ENCODE results near the gene SH3GL1. TPM values are rescaled to one million over a fixed set of nuclear protein-coding genes. Genes with fewer than 3 reads are reported as not detected.

The SH3GL1 gene
- total and polyA plus RNA-seq, 2 experiments from 2014 or later = 81.7 to 114 TPM

- H3K27me3 ChIP-seq = no peaks in the 10 kb centered on the region
- no peak for TF ChIP-seq EZH2 (IDR thresholded peaks at IDR 0.05; ENCODE audit: borderline replicate concordance)
- no peak for TF ChIP-seq CTCF (IDR thresholded peaks at IDR 0.05; ENCODE audit: poor library complexity)
- TF ChIP-seq EZH2phosphoT487 (IDR thresholded peaks at IDR 0.05; ENCODE audit: low read depth, severe bottlenecking, unreplicated experiment) = no peak
- H4K20me1 ChIP-seq (ENCODE audit: insufficient read depth, poor library complexity, severe bottlenecking) = peaks cover 38% of the 10 kb centered on the region
- DNase-seq (ENCODE audit: low spot score) = no peak
- H3K4me2 ChIP-seq = peak overlapping the region; percentile 54
- WGBS (ENCODE audit: low lambda C conversion rate, missing lambda C conversion rate) = 85% methylated on average over 24 of the region's 25 CpGs
- peak overlapping the region; percentile 97 for H3K27ac ChIP-seq
- no peak overlapping the region for H2AFZ ChIP-seq
- H3K9me2 ChIP-seq (replicated peaks; ENCODE audit: insufficient read depth) = no peaks in the 10 kb centered on the region
- peaks cover 90% of the 10 kb centered on the region for H3K79me2 ChIP-seq
- H3K9me3 ChIP-seq (ENCODE audit: low read depth) = no peaks in the 10 kb centered on the region
- no peak overlapping the region for H3K4me3 ChIP-seq
- H3K4me1 ChIP-seq (ENCODE audit: insufficient read depth) = peaks cover 63% of the 10 kb centered on the region
- no peaks in the 10 kb centered on the region for H3K36me3 ChIP-seq (replicated peaks; ENCODE audit: insufficient read depth, low read depth)
Observed at GRCh38 chr19:4373601-4374497, 26.5 kb downstream of the SH3GL1 start.

- Histone ChIP-seq H3K27ac (peak overlapping the region; percentile 97), H4K20me1 (ENCODE audit: insufficient read depth, poor library complexity, severe bottlenecking) (peaks cover 36% of the 10 kb centered on the region), H3K4me1 (ENCODE audit: insufficient read depth) (peaks cover 64% of the 10 kb centered on the region)
Observed at GRCh38 chr19:4373013-4373367, 27.4 kb downstream of the SH3GL1 start.

GRCh38 chr19:4372165-4373012 lies 28.0 kb downstream of the SH3GL1 start:
- H3K27me3 ChIP-seq = no peaks in the 10 kb centered on the region
- H3K9me2 ChIP-seq (replicated peaks; ENCODE audit: insufficient read depth) = no peaks in the 10 kb centered on the region
- H3K4me1 ChIP-seq (ENCODE audit: insufficient read depth) = peaks cover 62% of the 10 kb centered on the region
- no peak for DNase-seq (ENCODE audit: low spot score)
- no peaks in the 10 kb centered on the region for H3K9me3 ChIP-seq (ENCODE audit: low read depth)
- H3K4me3 ChIP-seq = no peak overlapping the region
- H3K4me2 ChIP-seq = no peak overlapping the region
- TF ChIP-seq CTCF (IDR thresholded peaks at IDR 0.05; ENCODE audit: poor library complexity) (no peak), EZH2phosphoT487 (IDR thresholded peaks at IDR 0.05; ENCODE audit: low read depth, severe bottlenecking, unreplicated experiment) (no peak), EZH2 (IDR thresholded peaks at IDR 0.05; ENCODE audit: borderline replicate concordance) (no peak)
- WGBS (ENCODE audit: low lambda C conversion rate, missing lambda C conversion rate) = 94% methylated on average over 22 of the region's 22 CpGs
- no peak overlapping the region for H2AFZ ChIP-seq
- H3K79me2 ChIP-seq = peaks cover 88% of the 10 kb centered on the region
- H4K20me1 ChIP-seq (ENCODE audit: insufficient read depth, poor library complexity, severe bottlenecking) = peaks cover 30% of the 10 kb centered on the region
- peak overlapping the region; percentile 97 for H3K27ac ChIP-seq
- H3K36me3 ChIP-seq (replicated peaks; ENCODE audit: insufficient read depth, low read depth) = no peaks in the 10 kb centered on the region

More at GRCh38 chr19:4373013-4373367, 27.4 kb downstream of the SH3GL1 start:
- no peak overlapping the region for H3K4me2 ChIP-seq
- no peak for DNase-seq (ENCODE audit: low spot score)
- 95% methylated on average over 8 of the region's 8 CpGs for WGBS (ENCODE audit: low lambda C conversion rate, missing lambda C conversion rate)
- H3K9me2 ChIP-seq (replicated peaks; ENCODE audit: insufficient read depth) = no peaks in the 10 kb centered on the region
- H3K27me3 ChIP-seq = no peaks in the 10 kb centered on the region
- H3K9me3 ChIP-seq (ENCODE audit: low read depth) = no peaks in the 10 kb centered on the region
- H3K4me3 ChIP-seq = no peak overlapping the region
- H3K79me2 ChIP-seq = peaks cover 88% of the 10 kb centered on the region
- no peak overlapping the region for H2AFZ ChIP-seq
- TF ChIP-seq EZH2phosphoT487 (IDR thresholded peaks at IDR 0.05; ENCODE audit: low read depth, severe bottlenecking, unreplicated experiment) (no peak), EZH2 (IDR thresholded peaks at IDR 0.05; ENCODE audit: borderline replicate concordance) (no peak), CTCF (IDR thresholded peaks at IDR 0.05; ENCODE audit: poor library complexity) (no peak)
- H3K36me3 ChIP-seq (replicated peaks; ENCODE audit: insufficient read depth, low read depth) = no peaks in the 10 kb centered on the region

Data from hepatocyte (in vitro differentiated cells).